OCI-LY3 (cell line): ENCODE data around the gene ADD2.

Source experiments
- EZH2phosphoT487 ChIP-seq: fragments of 200-600 bp; shearing (Covaris generic); IDR thresholded peaks from 2 replicates; pipeline ENCODE4 v1.6.1; 2018; ENCODE audit warnings: antibody characterized with exemption, mixed run types, low read depth
- TF ChIP-seq, protein P1 (sequence below): fragments of 200-600, 300-600 bp; sonication (generic); IDR thresholded peaks from 2 replicates; pipeline ENCODE4 v1.5.1; 2014; ENCODE audit warnings: antibody characterized with exemption, low read length, low read depth

DNA sequence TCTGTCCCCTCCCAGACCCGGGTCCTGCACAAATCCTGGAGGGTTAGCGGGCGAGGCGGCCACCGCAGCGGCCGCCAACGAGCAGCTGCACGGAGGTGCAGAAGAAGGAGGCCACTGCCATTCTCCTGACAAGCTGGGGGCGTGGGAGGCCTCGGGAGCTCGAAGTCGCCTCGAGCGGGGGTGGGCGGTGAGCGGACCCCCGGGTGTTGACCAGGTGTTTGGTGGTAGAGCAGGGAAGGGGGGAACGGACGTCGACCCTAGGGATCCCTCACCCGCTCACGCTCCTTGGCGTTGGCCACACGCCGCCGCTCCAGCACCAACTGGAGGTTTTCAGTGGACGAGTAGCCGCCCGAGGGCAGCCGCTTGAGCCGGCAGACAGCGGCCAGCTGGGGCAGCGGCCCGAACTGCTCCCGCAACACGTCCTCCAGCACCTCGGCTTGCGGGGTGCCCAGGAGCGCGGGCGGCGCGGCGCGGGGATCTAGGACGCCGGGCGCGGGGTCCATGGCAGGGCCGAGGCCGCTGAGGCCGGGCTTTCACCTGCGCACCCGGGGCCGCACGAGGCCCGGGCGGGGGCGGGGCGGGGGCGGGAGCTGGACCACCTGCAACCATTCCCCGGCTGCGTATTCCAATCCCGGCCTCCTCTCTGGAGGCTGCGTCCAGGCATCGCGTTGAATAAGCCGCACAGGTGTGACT is 22.3 kb upstream of the ADD2 start, which contains the start of gene FIGLA:
- TF ChIP-seq, protein P1, sequence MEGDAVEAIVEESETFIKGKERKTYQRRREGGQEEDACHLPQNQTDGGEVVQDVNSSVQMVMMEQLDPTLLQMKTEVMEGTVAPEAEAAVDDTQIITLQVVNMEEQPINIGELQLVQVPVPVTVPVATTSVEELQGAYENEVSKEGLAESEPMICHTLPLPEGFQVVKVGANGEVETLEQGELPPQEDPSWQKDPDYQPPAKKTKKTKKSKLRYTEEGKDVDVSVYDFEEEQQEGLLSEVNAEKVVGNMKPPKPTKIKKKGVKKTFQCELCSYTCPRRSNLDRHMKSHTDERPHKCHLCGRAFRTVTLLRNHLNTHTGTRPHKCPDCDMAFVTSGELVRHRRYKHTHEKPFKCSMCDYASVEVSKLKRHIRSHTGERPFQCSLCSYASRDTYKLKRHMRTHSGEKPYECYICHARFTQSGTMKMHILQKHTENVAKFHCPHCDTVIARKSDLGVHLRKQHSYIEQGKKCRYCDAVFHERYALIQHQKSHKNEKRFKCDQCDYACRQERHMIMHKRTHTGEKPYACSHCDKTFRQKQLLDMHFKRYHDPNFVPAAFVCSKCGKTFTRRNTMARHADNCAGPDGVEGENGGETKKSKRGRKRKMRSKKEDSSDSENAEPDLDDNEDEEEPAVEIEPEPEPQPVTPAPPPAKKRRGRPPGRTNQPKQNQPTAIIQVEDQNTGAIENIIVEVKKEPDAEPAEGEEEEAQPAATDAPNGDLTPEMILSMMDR = no peak
- no peak for TF ChIP-seq EZH2phosphoT487
